ENCODE results near the gene FUCA2.

- no peak for TF ChIP-seq TOX (CRISPR knock-in tag; IDR thresholded peaks at IDR 0.05; ENCODE audit: borderline replicate concordance)
- no peak for TF ChIP-seq BACH2 (CRISPR knock-in tag; IDR thresholded peaks at IDR 0.05; ENCODE audit: borderline replicate concordance)
Measured at GRCh38 chr6:143504369-143504768, 7.2 kb downstream of the FUCA2 start.

Measured in SK-N-SH treated with all-trans-retinoic acid at 6 μM for 48 hours (cell line).